Adrenal gland (tissue), 5 donors: ENCODE data around the gene ISOC1.

ENCODE experiments used
- POLR2A ChIP-seq, 2 donors: fragments of 450-650 bp; IDR thresholded peaks; one replicate each; pipeline ENCODE4 v1.6.1; 2017; ENCODE audit warnings: antibody characterized with exemption in 2 of 2, mild to moderate bottlenecking in 2 of 2, moderate library complexity in 1 of 2
- TF ChIP-seq, protein P1 (sequence below), 6 experiments: fragments of 450-650 bp in 4 of 6; fragments of 200-600 bp in 2 of 6; sonication (generic) in 1 of 6; IDR thresholded peaks; 1 replicate in 5 of 6; 2 replicates in 1 of 6; pipeline versions ENCODE4 v1.5.1 to v1.8.0; 2016 to 2021; ENCODE audit warnings: antibody characterized with exemption in 6 of 6, mild to moderate bottlenecking in 2 of 6, moderate library complexity in 1 of 6
- donor health status: DM: no; HTN: no; CAD: no.

DNA sequence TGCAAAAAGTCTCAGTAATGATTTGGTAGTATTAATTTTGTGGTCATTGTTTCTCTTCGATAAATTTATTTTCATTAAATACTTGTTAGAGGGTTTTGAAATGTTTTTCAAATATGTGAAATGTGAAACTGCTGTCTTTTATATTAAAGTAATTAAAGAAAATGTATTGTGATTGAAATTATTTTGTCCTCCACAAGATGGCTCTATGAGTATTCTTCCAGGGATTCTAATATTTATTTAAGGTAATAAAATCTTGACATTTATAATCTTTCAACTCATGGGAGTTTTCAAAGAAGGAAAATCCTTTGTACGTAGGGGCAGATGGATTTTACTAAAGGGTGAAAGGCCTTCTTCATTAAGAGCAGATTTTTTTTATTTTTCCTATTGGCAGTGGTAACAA is 19.3 kb downstream of the ISOC1 start:
- TF ChIP-seq, protein P1, sequence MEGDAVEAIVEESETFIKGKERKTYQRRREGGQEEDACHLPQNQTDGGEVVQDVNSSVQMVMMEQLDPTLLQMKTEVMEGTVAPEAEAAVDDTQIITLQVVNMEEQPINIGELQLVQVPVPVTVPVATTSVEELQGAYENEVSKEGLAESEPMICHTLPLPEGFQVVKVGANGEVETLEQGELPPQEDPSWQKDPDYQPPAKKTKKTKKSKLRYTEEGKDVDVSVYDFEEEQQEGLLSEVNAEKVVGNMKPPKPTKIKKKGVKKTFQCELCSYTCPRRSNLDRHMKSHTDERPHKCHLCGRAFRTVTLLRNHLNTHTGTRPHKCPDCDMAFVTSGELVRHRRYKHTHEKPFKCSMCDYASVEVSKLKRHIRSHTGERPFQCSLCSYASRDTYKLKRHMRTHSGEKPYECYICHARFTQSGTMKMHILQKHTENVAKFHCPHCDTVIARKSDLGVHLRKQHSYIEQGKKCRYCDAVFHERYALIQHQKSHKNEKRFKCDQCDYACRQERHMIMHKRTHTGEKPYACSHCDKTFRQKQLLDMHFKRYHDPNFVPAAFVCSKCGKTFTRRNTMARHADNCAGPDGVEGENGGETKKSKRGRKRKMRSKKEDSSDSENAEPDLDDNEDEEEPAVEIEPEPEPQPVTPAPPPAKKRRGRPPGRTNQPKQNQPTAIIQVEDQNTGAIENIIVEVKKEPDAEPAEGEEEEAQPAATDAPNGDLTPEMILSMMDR (IDR thresholded peaks at IDR 0.05) = no peak
- no peak for TF ChIP-seq POLR2A (IDR thresholded peaks at IDR 0.05)
